HFF-Myc (cell line): ENCODE measurements around the gene LCE1E.

ENCODE experiments used
- DNase-seq: peaks from one replicate; pipeline ENCODE4 v3.0.0-alpha.2; 2011; ENCODE audit warnings: low read depth; ENCODE audit errors: extremely low read depth
- H3K4me3 ChIP-seq: replicated peaks from 2 replicates; pipeline ENCODE4 v1.5.1; 2011; ENCODE audit warnings: low read depth, mild to moderate bottlenecking, control low read depth, low read length
- CTCF ChIP-seq: IDR thresholded peaks from 2 replicates; pipeline ENCODE4 v1.5.1; 2012; ENCODE audit warnings: mild to moderate bottlenecking, low read depth, low read length, control low read depth; ENCODE audit errors: missing control alignments

Gene LCE1E, protein sequence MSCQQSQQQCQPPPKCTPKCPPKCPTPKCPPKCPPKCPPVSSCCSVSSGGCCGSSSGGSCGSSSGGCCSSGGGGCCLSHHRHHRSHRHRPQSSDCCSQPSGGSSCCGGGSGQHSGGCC

DNA sequence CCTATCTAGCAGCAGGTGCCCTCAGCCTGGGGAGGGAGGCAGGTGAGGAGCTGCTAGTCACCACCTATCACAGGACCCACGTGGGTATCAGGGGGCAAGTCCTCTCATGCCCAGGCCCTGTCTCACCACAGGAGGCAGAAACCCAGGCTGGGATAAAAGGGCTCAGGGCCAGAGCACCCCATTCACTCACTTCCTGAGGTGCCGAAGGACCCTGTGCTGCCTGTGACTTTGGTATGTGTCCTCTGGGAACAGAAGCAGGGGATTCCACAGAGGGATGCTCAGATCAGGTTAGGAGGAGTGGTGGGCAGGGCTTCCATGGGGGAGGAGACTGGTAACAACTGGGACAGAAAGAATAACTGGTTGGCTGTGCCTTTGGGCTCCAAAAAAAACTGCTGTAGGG lies at the start of gene LCE1E:
TSS of gene LCE1E (plus strand) at position 181 of the 400 bp plus-strand sequence. CDS start 1,043 bp downstream, outside the sequence.
- TF ChIP-seq CTCF: no peak
- DNase-seq: no peak
- no peak within 1 kb of the TSS for H3K4me3 ChIP-seq

- no peak for DNase-seq
- no peak for TF ChIP-seq CTCF
- no peak overlapping the region for H3K4me3 ChIP-seq
Observed at GRCh38 chr1:152737997-152738396, 48.1 kb upstream of the LCE1E start.

DNA sequence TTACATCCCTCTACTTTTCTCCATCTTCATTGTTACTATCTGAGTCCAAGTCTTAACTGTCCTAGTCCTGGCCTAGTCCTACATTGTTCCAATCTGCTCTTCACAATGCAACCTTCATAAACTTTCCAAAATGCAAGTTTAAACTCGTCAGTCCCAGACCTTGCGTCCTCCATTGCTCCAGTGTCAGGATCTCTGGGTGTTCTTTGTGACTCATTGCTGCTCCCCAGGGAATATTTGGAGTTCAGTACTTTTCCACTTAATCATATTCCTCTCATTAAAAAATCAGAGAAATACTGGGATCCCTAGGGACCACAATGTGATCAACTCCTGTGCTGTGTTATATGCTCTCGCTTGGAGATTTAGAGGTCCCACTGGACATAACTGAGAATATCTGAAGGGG lies 46.2 kb upstream of the LCE1E start:
- no peak overlapping the region for H3K4me3 ChIP-seq
- TF ChIP-seq CTCF: no peak
- DNase-seq: no peak

- H3K4me3 ChIP-seq: no peak overlapping the region
- TF ChIP-seq CTCF: no peak
- DNase-seq: no peak
Observed at GRCh38 chr1:152741656-152742055, 44.4 kb upstream of the LCE1E start.

GRCh38 chr1:152743371-152744145 lies 42.5 kb upstream of the LCE1E start:
- H3K4me3 ChIP-seq: no peak overlapping the region
- TF ChIP-seq CTCF: no peak
- DNase-seq: no peak

- DNase-seq: no peak
- TF ChIP-seq CTCF: no peak
- H3K4me3 ChIP-seq: no peak overlapping the region
Observed at GRCh38 chr1:152745289-152745704, 40.8 kb upstream of the LCE1E start.
